K562 (cell line): ENCODE measurements around the gene WDR46. TPM values are rescaled to one million over a fixed set of nuclear protein-coding genes. Genes with fewer than 3 reads are reported as not detected.

Experiments
- CHD7 ChIP-seq: fragments of 200-600 bp; sonication (generic); IDR thresholded peaks from one replicate; pipeline ENCODE4 v1.6.1; 2012; ENCODE audit warnings: mild to moderate bottlenecking, low read depth, low read length, inconsistent platforms
- CREB1 ChIP-seq, 2 experiments: sonication (generic) in 1 of 2; formaldehyde crosslinking in 1 of 2; IDR thresholded peaks; 2 replicates each; pipeline versions ENCODE4 v1.6.1 to v1.8.0; 2012 to 2022; ENCODE audit warnings: inconsistent platforms in 1 of 2, mild to moderate bottlenecking in 1 of 2, missing genetic modification reagents in 1 of 2, moderate library complexity in 1 of 2
- E2F3 ChIP-seq: fragments of 250-450 bp; sonication (Bioruptor Pico); IDR thresholded peaks from 2 replicates; pipeline ENCODE4 v1.4.0; 2020; ENCODE audit warnings: mild to moderate bottlenecking
- FIP1L1 ChIP-seq: fragments of 200-400 bp; formaldehyde crosslinking; IDR thresholded peaks from 2 replicates; pipeline ENCODE4 v1.6.1; 2018; ENCODE audit warnings: mild to moderate bottlenecking, low read depth, low read length; ENCODE audit not compliant: poor library complexity, severe bottlenecking
- HDAC6 ChIP-seq: IDR thresholded peaks from 2 replicates; pipeline ENCODE4 v1.6.1; 2012; ENCODE audit warnings: low read depth, mild to moderate bottlenecking, control low read depth, inconsistent platforms, low read length, moderate library complexity
- KAT8 ChIP-seq: fragments of 450-650 bp; IDR thresholded peaks from 2 replicates; pipeline ENCODE4 v1.6.1; 2016; ENCODE audit warnings: low read depth, mild to moderate bottlenecking
- KDM5B ChIP-seq: fragments of 200-600 bp; sonication (generic); IDR thresholded peaks from 2 replicates; pipeline ENCODE4 v1.6.1; 2012; ENCODE audit warnings: low read depth, mild to moderate bottlenecking, moderate library complexity, low read length, control low read depth, inconsistent platforms; ENCODE audit not compliant: insufficient replicate concordance
- NCOA4 ChIP-seq: fragments of 450-650 bp; IDR thresholded peaks from 2 replicates; pipeline ENCODE4 v1.6.1; 2018; ENCODE audit warnings: mild to moderate bottlenecking; ENCODE audit not compliant: partially characterized antibody
- YBX1 ChIP-seq: fragments of 450-650 bp; IDR thresholded peaks from 2 replicates; pipeline ENCODE4 v1.7.1; 2016; ENCODE audit warnings: mild to moderate bottlenecking
- ZBTB11 ChIP-seq, 3 experiments: fragments of 200-800 bp in 1 of 3; fragments of 250-450 bp in 1 of 3; fragments of 450-650 bp in 1 of 3; sonication (Bioruptor Pico) in 1 of 3; sonication (Bioruptor generic) in 1 of 3; formaldehyde crosslinking in 1 of 3; IDR thresholded peaks; 2 replicates each; pipeline versions ENCODE4 v1.6.1 to v1.8.0; 2016 to 2022; ENCODE audit warnings: mild to moderate bottlenecking in 2 of 3, missing genetic modification characterization in 2 of 3, missing compliant biosample characterization in 1 of 3, moderate library complexity in 1 of 3
- ZNF184 ChIP-seq: sonication (generic); formaldehyde crosslinking; IDR thresholded peaks from 2 replicates; pipeline ENCODE4 v1.5.0; 2020; ENCODE audit warnings: missing genetic modification reagents
- ZNF239 ChIP-seq: fragments of 250-450 bp; sonication (Bioruptor Pico); IDR thresholded peaks from 2 replicates; pipeline ENCODE4 v1.4.0; 2020; ENCODE audit warnings: mild to moderate bottlenecking
- polyA plus RNA-seq, 8 experiments: library from polyadenylated mRNA; depleted of rRNA in 4 of 8; stranded (reverse) in 5 of 8; unstranded in 3 of 8; fragments of >200 nt; fragmentation: Nextera tagmentation in 2 of 8; fragmentation: Illumina TruSeq in 1 of 8; extraction: Ambion mirVana in 2 of 8; extraction: Trizol in 1 of 8; gene quantifications; 2 replicates each; pipeline versions ENCODE4 v1.2.1 to v1.2.3, GENCODE V29; 2011 to 2014; ENCODE audit warnings: inconsistent platforms in 1 of 8, missing spikeins in 1 of 8
- total RNA-seq, 7 experiments: library from RNA; depleted of rRNA in 6 of 7; stranded (reverse); fragments of >200 nt in 6 of 7; fragmentation: Illumina TruSeq in 2 of 7; extraction: Trizol in 2 of 7; gene quantifications; 2 replicates each; pipeline versions ENCODE4 v1.2.1 to v1.2.3, GENCODE V29; 2011 to 2021; ENCODE audit warnings: low replicate concordance in 1 of 7

WDR46 gene
- total and polyA plus RNA-seq, 9 of the 15 experiments (the other 6 are each of a cell fraction or from before 2014, with no cell fraction given): 8.9 to 146 (median 93.1) TPM

- TF ChIP-seq CHD7: no peak
- TF ChIP-seq KAT8: no peak
- TF ChIP-seq ZNF184 (CRISPR knock-in tag): no peak
- peak; percentile 15 for TF ChIP-seq KDM5B
- TF ChIP-seq FIP1L1: no peak
- TF ChIP-seq ZBTB11 (CRISPR knock-in tag; IDR thresholded peaks at IDR 0.05): no peak
- TF ChIP-seq E2F3: no peak
- no peak for TF ChIP-seq NCOA4
- TF ChIP-seq CREB1 (IDR thresholded peaks at IDR 0.05): no peak
- no peak for TF ChIP-seq CREB1 (CRISPR knock-in tag; IDR thresholded peaks at IDR 0.05)
- no peak for TF ChIP-seq HDAC6
- TF ChIP-seq YBX1: no peak
- no peak for TF ChIP-seq ZNF239
Observed at GRCh38 chr6:33312361-33313104, 23.5 kb upstream of the WDR46 start (continued).
